GM21529 (cell line): ENCODE results near the gene GNG5.
"Not testable (repeated sequence)": the region's sequence is repeated elsewhere in the genome, so short reads cannot be mapped to it uniquely, and the experiment has no call there.

ENCODE experiments used
- ATAC-seq: cut with Tn5 transposase; IDR thresholded peaks from one replicate; pipeline ENCODE4 v1.9.1; 2021; ENCODE audit not compliant: unreplicated experiment

The GNG5 gene

DNA sequence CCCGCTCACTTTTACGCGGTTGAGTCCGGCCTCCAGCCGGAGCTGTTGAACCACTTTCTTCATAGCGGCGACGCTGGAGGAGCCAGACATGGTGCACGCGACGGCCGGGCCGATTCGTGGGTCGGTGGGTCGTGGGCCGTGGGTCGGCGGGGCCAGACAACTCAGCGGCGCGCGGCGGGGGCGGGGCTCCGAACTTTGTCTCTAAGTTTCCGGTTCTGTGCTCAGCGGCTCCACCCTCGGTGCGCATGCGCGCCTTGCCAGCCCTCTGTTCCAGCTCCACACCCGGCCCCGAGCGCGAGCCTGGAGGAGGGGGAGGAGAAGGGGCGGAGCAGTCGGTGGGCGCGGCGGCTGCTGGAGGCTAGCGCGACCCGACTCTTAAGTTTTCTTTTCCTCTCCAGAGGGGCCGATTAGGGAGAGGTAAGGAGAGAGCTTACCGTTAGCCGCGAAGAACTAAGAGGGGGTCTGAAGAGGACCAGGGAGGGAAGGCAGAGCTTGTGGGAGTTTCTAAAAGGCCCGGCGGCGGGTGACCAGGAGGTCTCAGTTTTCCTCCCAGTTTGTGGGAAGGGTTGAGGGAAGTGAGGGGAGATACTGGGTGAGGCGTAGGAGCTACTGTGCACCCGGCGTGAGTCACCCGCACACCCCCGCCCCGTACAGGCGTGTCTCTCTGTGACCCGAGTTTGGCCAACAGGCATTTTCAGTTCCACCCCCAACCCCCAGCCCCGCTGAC, at the start of gene GNG5, which contains the start of gene SPATA1:
Gene GNG5 (minus strand): TSS at position 580 of the 727 bp plus-strand sequence. CDS start 490 bp downstream, at position 90.
Gene SPATA1 (plus strand): TSS at position 385 of the 727 bp plus-strand sequence. CDS start 9,974 bp downstream, outside the sequence.
- peak; percentile 83 for ATAC-seq

- ATAC-seq, result no peak
These were observed 44.4 kb upstream of the GNG5 start for GRCh38 chr1:84550826-84551225.

DNA sequence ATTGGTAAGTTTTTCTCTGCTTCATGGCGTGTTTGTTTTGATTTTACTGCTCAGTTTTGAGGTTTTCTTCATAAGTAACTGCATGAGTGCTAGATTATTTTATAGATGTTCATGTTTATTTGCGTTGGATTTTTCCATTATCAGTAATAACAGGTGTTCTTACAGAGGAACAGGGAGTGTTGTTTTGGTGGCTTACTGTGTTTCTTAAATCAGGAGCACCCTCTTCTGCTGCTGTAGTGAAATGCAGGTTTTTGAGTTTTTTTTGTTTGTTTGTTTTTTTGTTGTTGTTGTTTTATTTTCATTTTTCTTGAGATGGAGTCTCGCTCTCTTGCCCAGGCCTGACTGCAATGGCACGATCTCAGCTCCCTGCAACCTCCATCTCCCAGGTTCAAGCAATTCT, 35.3 kb upstream of the GNG5 start:
- ATAC-seq, result no peak

GRCh38 chr1:84540759-84541158, 34.4 kb upstream of the GNG5 start:
- ATAC-seq, result no peak

DNA sequence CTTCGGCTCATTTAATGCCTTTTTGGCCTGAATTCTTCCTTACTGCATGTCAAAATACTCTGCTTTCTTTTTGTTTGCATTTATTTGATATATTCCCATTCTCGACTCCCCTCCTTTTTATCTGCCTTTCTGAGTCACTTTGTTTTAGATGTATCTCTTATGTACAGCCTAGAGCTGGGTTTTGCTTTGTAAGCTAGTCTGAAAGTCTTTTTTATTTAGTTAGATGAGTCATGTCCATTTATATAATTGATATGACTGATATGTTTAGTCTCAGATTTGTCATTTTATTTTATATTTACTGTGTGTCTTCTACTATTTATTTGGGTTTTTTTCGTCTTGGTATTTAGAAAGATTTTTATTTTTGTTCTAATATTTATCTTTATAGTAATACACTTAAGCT, 33.6 kb upstream of the GNG5 start:
- no peak for ATAC-seq

DNA sequence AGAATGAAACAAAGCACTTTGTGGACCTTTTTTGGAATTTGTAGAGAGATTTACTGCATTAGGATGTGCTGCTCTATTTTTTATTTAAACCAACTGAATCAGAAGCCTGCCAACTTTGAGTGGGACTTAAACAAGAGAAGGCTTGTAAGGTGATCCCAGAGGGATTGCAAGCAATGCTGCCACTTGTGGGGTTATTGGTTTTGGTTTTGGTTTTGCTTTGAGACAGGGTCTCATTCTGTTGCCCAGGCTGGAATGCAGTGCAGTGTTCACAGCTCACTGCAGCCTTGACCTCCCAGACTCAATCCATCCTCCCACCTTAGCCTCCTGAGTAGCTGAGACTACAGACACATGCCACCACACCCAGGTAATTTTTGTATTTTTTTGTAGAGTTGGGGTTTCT, 32.2 kb upstream of the GNG5 start:
- peak; percentile 55 for ATAC-seq

- no peak for ATAC-seq
These were observed 19.4 kb upstream of the GNG5 start for GRCh38 chr1:84525779-84526178.

DNA sequence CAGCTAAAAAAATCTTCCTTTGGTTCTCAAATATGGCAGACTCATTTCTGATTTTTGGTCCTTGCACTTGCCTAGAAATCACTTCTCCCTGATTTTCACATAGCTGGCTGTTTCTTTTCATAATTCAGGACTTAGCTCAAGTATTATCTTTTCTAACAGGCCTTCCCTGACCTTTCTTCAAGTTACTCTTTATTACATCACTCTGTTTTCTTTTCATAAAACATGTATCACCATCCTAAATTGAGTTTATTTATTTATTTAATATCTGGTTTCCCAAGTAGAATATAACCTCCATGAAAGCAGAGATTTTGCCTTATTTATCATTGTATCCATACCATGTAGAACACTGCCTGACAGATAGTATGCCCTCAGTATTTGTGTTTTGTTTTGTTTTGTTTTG, 18.2 kb upstream of the GNG5 start:
- no peak for ATAC-seq

- no peak for ATAC-seq
These were observed 4.3 kb upstream of the GNG5 start for GRCh38 chr1:84510668-84511067.

- ATAC-seq, result no peak
These were observed 3.8 kb upstream of the GNG5 start for GRCh38 chr1:84510165-84510564.

GRCh38 chr1:84509029-84509428, 2.6 kb upstream of the GNG5 start:
- ATAC-seq, result no peak

- ATAC-seq, result no peak
These were observed 2.1 kb upstream of the GNG5 start for GRCh38 chr1:84508510-84508909.

DNA sequence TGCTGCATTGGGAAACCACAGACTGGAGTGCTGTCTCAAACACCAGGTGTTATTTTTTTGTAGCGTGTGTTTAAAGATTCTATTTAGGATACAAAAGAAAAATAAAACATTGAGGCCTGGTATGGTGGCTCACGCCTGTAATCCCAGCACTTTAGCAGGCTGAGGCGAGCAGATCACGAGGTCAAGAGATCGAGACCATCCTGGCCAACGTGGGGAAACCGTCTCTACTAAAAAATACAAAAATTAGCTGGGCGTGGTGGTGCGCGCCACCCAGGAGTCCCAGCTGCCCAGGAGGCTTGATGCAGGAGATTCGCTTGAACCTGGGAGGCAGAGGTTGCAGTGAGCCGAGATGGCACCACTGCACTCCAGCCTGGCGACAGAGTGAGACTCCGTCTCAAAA, 1.5 kb upstream of the GNG5 start:
- ATAC-seq, result not testable (repeated sequence)

DNA sequence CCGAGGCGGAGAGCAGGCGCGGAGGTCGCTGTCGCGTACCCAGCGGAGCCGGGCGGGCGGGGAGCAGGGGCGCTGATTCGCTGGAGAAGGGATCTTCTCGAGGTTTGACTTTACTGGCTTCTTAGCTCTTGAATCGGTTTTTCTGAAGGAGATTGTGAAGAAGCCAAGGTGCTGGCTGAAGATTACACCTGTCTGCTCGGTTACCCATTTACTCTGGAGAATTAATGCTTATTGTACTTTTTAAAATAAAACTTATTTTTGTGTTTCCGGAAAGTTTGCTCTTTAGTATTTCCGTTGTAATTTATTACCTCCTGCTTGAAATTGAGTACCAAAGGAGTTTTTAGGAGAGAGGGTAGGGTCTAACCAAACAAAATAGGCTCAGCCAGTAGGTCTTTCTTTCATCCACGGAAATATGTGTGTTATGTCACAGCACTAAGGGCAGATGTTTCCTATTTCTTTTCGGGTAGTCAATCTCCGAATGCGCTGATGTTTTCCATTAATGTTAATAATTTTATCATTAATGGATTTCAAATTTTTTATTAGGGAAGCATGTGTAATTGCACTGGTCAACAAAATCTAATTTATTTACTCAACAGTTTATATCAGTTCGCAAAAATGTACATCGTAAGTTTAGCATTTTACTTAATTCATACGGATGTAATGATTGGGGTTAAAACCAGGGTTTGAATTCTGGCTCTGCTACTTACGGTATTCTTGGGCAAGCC, 510 bp upstream of the GNG5 start:
- ATAC-seq, result no peak

- ATAC-seq, result peak; percentile 35
These were observed 834 bp downstream of the GNG5 start for GRCh38 chr1:84505493-84506001.

GRCh38 chr1:84504580-84505492, 1.5 kb downstream of the GNG5 start:
- no peak for ATAC-seq

DNA sequence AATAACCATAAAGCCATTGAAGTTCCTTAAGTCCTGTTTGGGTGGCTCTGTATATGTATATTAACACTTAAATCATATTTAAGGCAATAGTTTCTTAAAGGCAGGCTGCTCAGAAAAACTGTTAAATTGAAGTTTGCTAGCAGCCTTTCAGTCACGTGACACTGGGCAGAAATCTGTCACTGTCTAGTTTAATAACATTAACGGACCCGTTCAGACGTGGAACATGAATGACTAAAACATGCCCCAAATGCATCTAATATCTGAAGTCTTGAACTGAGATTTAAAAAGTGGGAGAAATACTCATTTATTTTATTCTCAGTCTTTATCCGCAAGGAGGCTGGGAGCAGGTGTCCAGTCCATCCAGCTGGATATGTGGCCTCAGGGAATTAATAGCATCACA, 3.5 kb downstream of the GNG5 start:
- ATAC-seq, result no peak

DNA sequence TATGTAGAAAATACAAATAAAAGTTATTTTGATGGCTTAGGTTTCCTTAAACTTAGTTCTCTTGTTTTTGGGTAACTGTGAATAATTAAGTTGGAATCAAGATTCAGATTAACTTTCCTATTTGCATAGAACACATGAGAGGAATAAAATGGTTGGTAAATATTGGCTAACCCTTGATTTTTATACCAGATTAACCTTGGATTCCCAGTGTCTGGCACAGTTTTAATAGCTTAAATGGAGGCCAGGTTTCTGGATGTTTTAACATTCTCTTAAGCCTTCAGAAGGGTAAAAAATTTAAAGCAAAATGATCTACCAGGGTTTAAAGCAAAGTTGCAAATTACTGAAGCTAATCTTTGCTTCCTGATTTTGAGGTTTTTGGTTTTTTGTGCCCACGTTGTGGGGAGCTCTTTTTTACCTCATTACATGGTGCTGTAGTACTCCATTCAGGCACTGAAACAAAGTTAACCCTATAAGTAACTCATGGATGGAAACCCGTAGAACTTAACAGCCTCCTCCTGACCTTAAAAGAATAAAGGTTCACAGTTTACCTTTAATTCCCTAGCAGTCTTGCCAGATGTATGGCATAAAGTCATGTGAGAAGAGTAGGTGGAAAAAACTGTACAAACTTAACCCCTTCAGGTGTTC, 8.6 kb downstream of the GNG5 start:
- ATAC-seq, result no peak

- ATAC-seq, result no peak
These were observed 9.9 kb downstream of the GNG5 start for GRCh38 chr1:84496498-84496897.

GRCh38 chr1:84493747-84494146, 12.6 kb downstream of the GNG5 start:
- no peak for ATAC-seq

- ATAC-seq, result no peak
These were observed 13.7 kb downstream of the GNG5 start for GRCh38 chr1:84492726-84493125.
